Suppressor macrophage (primary cell): ENCODE results near the gene URAD.
A peak's percentile ranks its signal among the peaks of the same experiment; 100 is the strongest.
"Not testable (repeated sequence)": the region's sequence is repeated elsewhere in the genome, so short reads cannot be mapped to it uniquely, and the experiment has no call there.

Experiments used
- DNase-seq, 4 experiments: peaks; one replicate each; pipeline ENCODE4 v3.0.0-alpha.2; 2020 to 2022
- total RNA-seq, 17 experiments: gene quantifications; one replicate each; lab custom pipeline; 2026; ENCODE audit warnings: mixed read lengths in 6 of 17, inconsistent platforms in 3 of 17; lab: John Stamatoyannopoulos, UW

URAD gene, protein sequence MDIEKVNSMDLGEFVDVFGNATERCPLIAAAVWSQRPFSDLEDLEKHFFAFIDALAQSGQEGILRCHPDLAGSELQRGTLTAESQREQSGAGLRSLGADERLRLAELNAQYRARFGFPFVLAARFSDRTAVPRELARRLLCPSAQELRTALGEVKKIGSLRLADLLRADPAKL
- 0 to 0.55 (median 0) reads per million in 17 experiments for total RNA-seq

GRCh38 chr13:27988520-27988919 is at the start of gene URAD:
Gene URAD, minus strand, starts transcription at chr13:27988693. Its CDS starts 56 bp downstream, at chr13:27988637.
- DNase-seq, result no peak

- peak; percentile 34 to 75 (median 60) for DNase-seq
Observed at GRCh38 chr13:28037399-28037798, 48.9 kb upstream of the URAD start.

DNA sequence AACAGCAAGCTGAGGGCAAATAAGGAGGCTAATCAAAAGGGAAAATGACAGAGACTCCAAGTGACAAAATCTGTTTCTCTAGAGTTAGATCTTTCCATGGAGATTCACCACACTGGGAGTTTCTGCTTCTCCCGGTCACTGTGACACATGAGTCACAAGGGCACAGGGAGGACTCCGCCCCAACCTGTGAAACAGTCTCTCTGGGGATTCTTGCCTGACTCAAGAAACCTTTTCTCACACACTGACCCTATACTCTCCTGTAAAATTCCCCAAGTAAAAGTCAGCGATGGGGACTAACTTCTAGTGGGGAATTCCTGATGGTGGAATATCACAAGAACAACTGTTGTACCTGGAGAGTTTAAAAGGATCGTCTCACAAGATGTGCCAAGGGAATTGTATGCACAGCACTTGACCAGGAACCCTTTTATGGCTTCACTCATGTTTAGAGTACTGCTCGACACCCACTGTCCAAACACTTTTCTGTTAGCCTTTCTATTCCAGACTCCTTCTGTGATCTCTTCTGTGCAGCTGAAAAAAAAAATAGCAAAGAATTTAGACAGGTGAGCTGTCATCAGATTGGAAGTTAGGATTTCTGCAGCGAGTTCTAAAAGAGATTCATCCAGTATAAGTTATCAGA is 46.8 kb upstream of the URAD start:
- DNase-seq, result peak in 3 of 4 experiments; percentile 47 to 61 (median 59)

GRCh38 chr13:28033894-28034655 is 45.6 kb upstream of the URAD start:
- no peak for DNase-seq

GRCh38 chr13:28032438-28032837 is 43.9 kb upstream of the URAD start:
- DNase-seq, result peak in 3 of 4 experiments; percentile 35 to 51 (median 46)

DNA sequence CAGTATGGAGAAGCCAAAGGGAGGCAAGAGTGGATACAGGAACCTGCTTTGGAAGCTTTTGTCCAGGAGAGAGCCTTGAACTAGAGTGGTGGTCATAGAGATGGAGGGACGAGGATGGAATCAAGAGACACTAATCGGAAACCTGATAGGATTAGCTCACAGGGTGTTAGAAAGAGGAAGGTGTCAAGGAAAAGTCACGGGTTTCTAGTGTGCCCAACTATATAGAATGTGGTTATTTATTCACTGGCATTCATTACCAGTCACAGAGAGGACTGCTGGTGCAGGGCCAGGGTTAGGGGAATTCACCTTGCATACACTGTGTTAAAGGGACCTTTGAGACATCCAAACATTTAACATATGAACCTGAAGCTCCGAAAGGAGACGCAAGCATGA is 43.4 kb upstream of the URAD start:
- DNase-seq, result peak; percentile 42 to 70 (median 64)

- peak; percentile 84 to 96 (median 94) for DNase-seq
Observed at GRCh38 chr13:28031220-28031895, 42.9 kb upstream of the URAD start.

DNA sequence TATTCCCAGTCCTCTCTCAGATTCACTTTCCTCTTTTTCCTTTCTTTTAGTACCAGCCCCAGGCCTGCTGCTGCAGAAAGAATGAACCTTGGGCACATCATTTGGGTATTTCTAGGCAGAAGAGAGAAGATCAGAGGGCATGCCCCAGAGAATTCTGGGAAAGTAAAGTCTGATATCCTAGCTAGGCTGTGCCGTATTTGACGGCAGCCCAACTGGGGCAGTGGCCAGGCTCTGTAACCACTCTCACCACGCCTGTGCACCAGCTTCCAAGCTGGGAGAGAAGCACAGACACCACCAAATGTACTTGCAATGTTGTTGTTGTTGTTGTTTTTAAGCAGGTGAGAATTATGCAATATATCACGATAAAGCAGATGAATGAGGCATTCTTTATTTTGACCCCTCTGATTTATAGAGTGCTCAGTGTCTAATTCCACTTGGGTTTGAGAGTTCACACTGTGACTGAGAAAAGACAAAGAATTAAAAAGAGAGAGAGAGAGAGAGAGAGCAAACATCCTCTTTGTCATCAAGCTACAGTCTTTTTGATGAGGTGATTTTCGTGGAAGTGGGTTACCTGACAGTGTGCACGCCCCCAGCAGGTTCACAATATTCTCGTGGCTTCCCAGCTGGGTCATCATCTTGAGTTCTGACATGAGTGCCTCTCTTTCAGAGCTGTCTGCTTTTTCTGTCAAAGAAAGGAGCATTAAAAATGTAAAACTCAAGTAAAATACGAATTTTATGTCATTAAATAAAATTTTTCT is 39.3 kb upstream of the URAD start:
- DNase-seq, result no peak

- no peak for DNase-seq
Observed at GRCh38 chr13:28027071-28027470, 38.6 kb upstream of the URAD start.

GRCh38 chr13:28026508-28026907 is 38.0 kb upstream of the URAD start:
- DNase-seq, result no peak

- no peak for DNase-seq
Observed at GRCh38 chr13:28022848-28023518, 34.5 kb upstream of the URAD start.

GRCh38 chr13:28014301-28014700 is 25.8 kb upstream of the URAD start:
- DNase-seq, result peak; percentile 26 to 64 (median 50)

- no peak for DNase-seq
Observed at GRCh38 chr13:28013482-28013881, 25.0 kb upstream of the URAD start.

- DNase-seq, result no peak
Observed at GRCh38 chr13:28012896-28013295, 24.4 kb upstream of the URAD start.

GRCh38 chr13:28012383-28012782 is 23.9 kb upstream of the URAD start:
- no peak for DNase-seq

- no peak for DNase-seq
Observed at GRCh38 chr13:28010046-28010445, 21.6 kb upstream of the URAD start.

DNA sequence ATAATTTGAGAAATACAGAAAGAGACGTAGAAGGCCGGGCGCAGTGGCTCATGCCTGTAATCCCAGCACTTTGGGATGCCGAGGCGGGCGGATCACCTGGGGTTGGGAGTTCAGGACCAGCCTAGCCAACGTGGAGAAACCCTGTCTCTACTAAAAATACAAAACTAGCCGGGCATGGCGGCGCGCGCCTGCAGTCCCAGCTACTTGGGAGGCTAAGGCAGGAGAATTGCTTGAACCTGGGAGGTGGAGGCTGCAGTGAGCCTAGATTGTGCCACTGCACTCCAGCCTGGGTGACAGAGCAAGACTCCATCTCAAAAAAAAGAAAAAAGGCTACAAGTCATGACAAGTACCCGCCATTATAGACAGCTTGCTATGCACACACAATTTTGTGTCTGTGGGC is 16.5 kb upstream of the URAD start:
- DNase-seq, result not testable (repeated sequence)

DNA sequence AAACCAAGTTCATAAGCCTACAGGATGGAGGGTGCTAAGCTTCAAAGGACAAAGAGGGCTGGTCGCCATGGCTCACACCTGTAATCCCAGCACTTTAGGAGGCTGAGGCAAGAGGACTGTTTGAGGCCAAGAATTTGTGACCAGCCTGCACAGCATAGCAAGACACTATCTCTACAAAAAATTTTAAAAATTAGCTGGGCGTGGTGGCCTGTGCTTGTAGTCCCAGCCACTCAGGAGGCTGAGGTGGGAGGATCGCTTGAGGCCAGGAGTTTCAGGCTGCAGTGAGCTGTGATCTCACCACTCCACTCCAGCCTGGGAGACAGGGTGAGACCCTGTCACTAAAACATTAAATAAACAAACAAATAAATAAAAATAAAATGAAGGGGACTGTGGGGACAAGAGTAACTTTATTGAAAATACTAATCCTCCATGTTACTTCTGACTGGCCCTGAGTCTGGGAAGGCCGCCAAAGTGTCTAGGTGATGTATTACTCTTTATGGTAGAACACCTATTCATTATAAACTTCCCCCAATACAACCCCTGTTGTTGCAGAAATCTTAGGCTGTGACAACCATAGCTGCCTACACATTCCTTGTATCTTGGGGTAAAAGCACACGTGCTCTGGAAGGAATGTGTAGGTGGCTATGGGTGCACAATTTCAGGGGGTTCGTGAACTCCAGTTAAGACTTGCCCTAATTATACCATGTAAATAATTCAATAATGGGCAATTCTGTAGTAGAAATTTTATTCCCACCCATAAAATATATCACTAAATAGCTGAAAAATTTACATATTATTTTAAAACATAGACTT is 14.6 kb upstream of the URAD start:
- no peak for DNase-seq

- DNase-seq, result no peak
Observed at GRCh38 chr13:28001837-28002473, 13.5 kb upstream of the URAD start.

GRCh38 chr13:28001049-28001448 is 12.6 kb upstream of the URAD start:
- DNase-seq, result no peak
